SU-DHL-6 (cell line): Measurements from ENCODE around the gene CTAGE8.
"Not testable (repeated sequence)": the region's sequence is repeated elsewhere in the genome, so short reads cannot be mapped to it uniquely, and the experiment has no call there.

Experiments used
- H2AFZ ChIP-seq: fragments of 200-600 bp; sonication (generic); 2 replicates; pipeline ENCODE4 v1.6.1; 2014; ENCODE audit warnings: low read depth, mild to moderate bottlenecking, moderate library complexity, mixed read lengths, antibody characterized with exemption, low read length; ENCODE audit not compliant: severe bottlenecking
- H3F3A ChIP-seq: fragments of 200-600 bp; shearing (Covaris generic); 2 replicates; pipeline ENCODE4 v1.6.0; 2016; ENCODE audit warnings: antibody characterized with exemption, mild to moderate bottlenecking; ENCODE audit not compliant: insufficient read depth
- H3K27ac ChIP-seq: fragments of 200-600 bp; sonication (generic); 2 replicates; pipeline ENCODE4 v1.5.1; 2016; ENCODE audit warnings: low read depth, mild to moderate bottlenecking, low read length, moderate library complexity, mixed read lengths
- H3K27me3 ChIP-seq: fragments of 200-600 bp; sonication (generic), shearing (Covaris generic); 2 replicates; pipeline ENCODE4 v1.6.0; 2014; ENCODE audit warnings: mild to moderate bottlenecking, low read length
- H3K36me3 ChIP-seq: fragments of 200-600 bp; sonication (generic); 2 replicates; pipeline ENCODE4 v1.6.1; 2014; ENCODE audit warnings: mild to moderate bottlenecking, low read length, mixed read lengths
- H3K4me2 ChIP-seq: fragments of 300-600, 200-600 bp; shearing (Covaris generic), sonication (generic); 2 replicates; pipeline ENCODE4 v1.6.0; 2014; ENCODE audit warnings: low read length, low read depth, mild to moderate bottlenecking; ENCODE audit not compliant: poor library complexity, severe bottlenecking
- H3K4me3 ChIP-seq: fragments of 200-600 bp; sonication (generic); 2 replicates; pipeline ENCODE4 v1.5.1; 2014; ENCODE audit warnings: antibody characterized with exemption, low read length, mild to moderate bottlenecking, mixed read lengths; ENCODE audit not compliant: insufficient read depth, poor library complexity, severe bottlenecking
- H3K79me2 ChIP-seq: fragments of 200-600 bp; sonication (generic); 2 replicates; pipeline ENCODE4 v1.6.1; 2014; ENCODE audit warnings: mild to moderate bottlenecking, low read length, moderate library complexity; ENCODE audit not compliant: insufficient read depth
- H3K9ac ChIP-seq: fragments of 200-600 bp; sonication (generic); 2 replicates; pipeline ENCODE4 v1.7.0; 2014; ENCODE audit warnings: mild to moderate bottlenecking, low read length
- H3K9me2 ChIP-seq: fragments of 200-600 bp; sonication (generic); replicated peaks from 2 replicates; pipeline ENCODE4 v1.6.1; 2014; ENCODE audit warnings: low read length; ENCODE audit not compliant: insufficient read depth
- H3K9me3 ChIP-seq: fragments of 200-600 bp; sonication (generic); 2 replicates; pipeline ENCODE4 v1.6.1; 2014; ENCODE audit warnings: low read length, mixed read lengths; ENCODE audit not compliant: insufficient read depth
- H4K20me1 ChIP-seq: fragments of 200-600 bp; sonication (generic); 2 replicates; pipeline ENCODE4 v1.6.1; 2014; ENCODE audit warnings: low read depth, mild to moderate bottlenecking, antibody characterized with exemption, low read length, moderate library complexity, mixed read lengths

CTAGE8 gene

DNA sequence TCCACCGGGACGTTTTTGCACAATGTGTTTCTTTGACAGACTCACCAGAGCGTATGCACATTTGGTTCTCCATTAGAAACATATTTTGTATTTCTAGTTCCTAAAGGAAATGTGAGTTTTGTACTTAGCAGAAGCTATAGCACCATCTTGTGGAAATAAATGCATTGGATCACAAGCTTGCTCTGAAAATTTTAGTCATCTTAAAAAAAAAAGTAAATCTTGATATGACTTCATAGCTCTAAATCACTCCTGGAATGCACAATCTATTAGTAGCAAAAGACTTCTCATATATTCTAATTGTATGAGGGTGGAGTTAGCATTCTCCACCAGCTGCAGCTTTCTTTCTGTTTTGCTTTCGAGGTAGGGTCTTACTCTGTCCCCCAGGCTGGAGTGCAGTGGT, 49.9 kb downstream of the CTAGE8 start:
- not testable (repeated sequence) for H2AFZ ChIP-seq, H3K9me3 ChIP-seq, H3K79me2 ChIP-seq, H3K9me2 ChIP-seq, H4K20me1 ChIP-seq, H3K36me3 ChIP-seq, H3K27ac ChIP-seq, H3K9ac ChIP-seq, H3K4me2 ChIP-seq, H3K4me3 ChIP-seq, H3K27me3 ChIP-seq, H3F3A ChIP-seq

DNA sequence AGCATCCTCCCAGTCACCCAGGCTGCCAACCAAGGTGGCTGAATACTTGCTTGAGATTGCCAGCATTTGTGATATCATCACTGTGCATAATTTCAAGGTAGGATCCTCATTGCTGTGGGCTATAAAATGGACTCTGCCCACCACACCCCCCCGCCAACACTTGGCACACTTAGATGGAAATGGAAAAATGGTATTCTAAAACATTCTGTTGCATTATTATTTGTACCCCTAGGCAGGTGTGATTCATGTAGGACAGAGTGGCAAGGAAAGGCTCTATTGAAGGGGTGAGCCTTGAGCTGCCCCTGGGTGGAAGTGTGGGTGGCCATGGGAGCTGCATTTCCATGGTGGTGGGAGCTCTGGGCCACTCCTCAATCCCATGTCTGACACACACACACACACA, 50.5 kb downstream of the CTAGE8 start:
- H3K79me2 ChIP-seq, H3K36me3 ChIP-seq, H3K9me2 ChIP-seq, H3K4me2 ChIP-seq, H3K9me3 ChIP-seq, H3K27me3 ChIP-seq, H3K27ac ChIP-seq, H3K4me3 ChIP-seq, H2AFZ ChIP-seq, H4K20me1 ChIP-seq, H3K9ac ChIP-seq, H3F3A ChIP-seq: not testable (repeated sequence)

DNA sequence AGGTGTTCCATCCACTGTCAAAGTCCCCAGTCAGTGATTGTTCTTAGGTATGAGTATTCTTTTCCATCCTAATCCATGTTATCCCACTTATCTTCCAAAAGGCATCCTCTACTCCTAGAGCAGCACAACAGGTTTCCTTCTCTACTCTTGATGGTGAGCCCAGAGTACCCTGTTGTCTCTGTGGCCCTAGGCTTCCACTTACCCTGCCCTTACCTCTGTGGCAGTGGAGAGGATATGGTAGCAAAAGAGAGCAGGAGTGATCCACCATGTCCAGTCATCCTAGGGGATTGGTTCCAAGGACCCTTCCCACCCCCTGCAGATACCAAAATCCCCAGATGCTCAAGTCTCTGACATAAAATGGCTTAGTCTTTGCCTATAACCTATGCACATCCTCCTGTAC, 51.9 kb downstream of the CTAGE8 start:
- H3K4me3 ChIP-seq, H3F3A ChIP-seq, H4K20me1 ChIP-seq, H3K27ac ChIP-seq, H3K4me2 ChIP-seq, H3K79me2 ChIP-seq, H3K36me3 ChIP-seq, H3K9ac ChIP-seq, H3K27me3 ChIP-seq, H3K9me3 ChIP-seq, H2AFZ ChIP-seq, H3K9me2 ChIP-seq: not testable (repeated sequence)
